PC-3 (cell line): ENCODE results near the gene TMEM178B. TPM values are rescaled to one million over a fixed set of nuclear protein-coding genes. Genes with fewer than 3 reads are reported as not detected.

ENCODE experiments used
- ATAC-seq: fragments of 200-7000 bp; cut with Tn5 transposase; 2 replicates; pipeline ENCODE4 v1.9.1; 2020; ENCODE audit warnings: mild to moderate bottlenecking, moderate library complexity
- BruUV-seq: library from RNA; stranded (reverse); fragments of 400-500 nt; replicated peaks from 2 replicates; lab custom pipeline; 2021; lab: Mats Ljungman, UMichigan
- CTCF ChIA-PET: fragments of 300-600 bp; sonication (Branson Sonifier 250); formaldehyde crosslinking; loops from one replicate; lab custom pipeline; 2022; ENCODE audit warnings: antibody characterized with exemption; lab: Charles Lee
- POLR2A ChIA-PET: fragments of 300-600 bp; sonication (Branson Sonifier 250); formaldehyde crosslinking; loops from one replicate; lab custom pipeline; 2022; ENCODE audit warnings: antibody characterized with exemption; ENCODE audit not compliant: unreplicated experiment; lab: Charles Lee
- DNase-seq: peaks from one replicate; pipeline ENCODE4 v3.0.0-alpha.2; 2015
- H2AFZ ChIP-seq: fragments of 300-600 bp; sonication (generic); 2 replicates; pipeline ENCODE4 v1.6.0; 2016; ENCODE audit warnings: antibody characterized with exemption, low read length
- H3F3A ChIP-seq: fragments of 300-600 bp; sonication (generic); one replicate; pipeline ENCODE4 v1.6.0; 2017; ENCODE audit warnings: antibody characterized with exemption, low read length, control low read depth, mild to moderate bottlenecking; ENCODE audit not compliant: unreplicated experiment
- H3K27ac ChIP-seq: fragments of 300-600 bp; sonication (generic); 2 replicates; pipeline ENCODE4 v1.5.1; 2016; ENCODE audit warnings: mild to moderate bottlenecking, low read length
- H3K27me3 ChIP-seq: fragments of 300-600 bp; sonication (generic); 2 replicates; pipeline ENCODE4 v1.6.1; 2016; ENCODE audit warnings: low read length, mixed read lengths
- H3K36me3 ChIP-seq: fragments of 300-600 bp; sonication (generic); 2 replicates; pipeline ENCODE4 v1.6.1; 2016; ENCODE audit warnings: low read depth, mixed run types, low read length, mixed read lengths
- H3K4me1 ChIP-seq: fragments of 300-600 bp; sonication (generic); 2 replicates; pipeline ENCODE4 v1.5.1; 2016; ENCODE audit warnings: low read length; ENCODE audit not compliant: insufficient read depth
- H3K4me2 ChIP-seq: fragments of 300-600 bp; sonication (generic); 2 replicates; pipeline ENCODE4 v1.6.0; 2016; ENCODE audit warnings: low read length
- H3K4me3 ChIP-seq: fragments of 300-600 bp; sonication (generic); 2 replicates; pipeline ENCODE4 v1.5.1; 2016; ENCODE audit warnings: mild to moderate bottlenecking, low read length, mixed read lengths
- H3K79me2 ChIP-seq: fragments of 300-600 bp; sonication (generic); 2 replicates; pipeline ENCODE4 v1.6.1; 2017; ENCODE audit warnings: low read length, mixed read lengths
- H3K9ac ChIP-seq: fragments of 300-600 bp; sonication (generic); 2 replicates; pipeline ENCODE4 v1.6.0; 2016; ENCODE audit warnings: mild to moderate bottlenecking, low read length
- H3K9me2 ChIP-seq: fragments of 300-600 bp; sonication (generic); replicated peaks from 2 replicates; pipeline ENCODE4 v1.6.1; 2016; ENCODE audit warnings: mixed run types, low read length, mixed read lengths
- H3K9me3 ChIP-seq: fragments of 300-600 bp; sonication (generic); 2 replicates; pipeline ENCODE4 v1.6.1; 2016; ENCODE audit warnings: low read length, mixed read lengths
- H4K20me1 ChIP-seq: fragments of 300-600 bp; sonication (generic); 2 replicates; pipeline ENCODE4 v1.6.1; 2016; ENCODE audit warnings: low read length, mixed read lengths
- EZH2 ChIP-seq: fragments of 300-600 bp; sonication (generic); IDR thresholded peaks from one replicate; pipeline ENCODE4 v1.6.1; 2017; ENCODE audit warnings: antibody characterized with exemption, mild to moderate bottlenecking, low read length; ENCODE audit not compliant: unreplicated experiment
- EZH2phosphoT487 ChIP-seq: fragments of 300-600 bp; sonication (generic); IDR thresholded peaks from 2 replicates; pipeline ENCODE4 v1.6.1; 2018; ENCODE audit warnings: mild to moderate bottlenecking, antibody characterized with exemption, low read length, borderline replicate concordance
- intact Hi-C: fragments of 100-400 bp; cut with micrococcal nuclease; formaldehyde crosslinking; loops from 2 replicates; pipeline ENCODE4 v1.9.0; 2023
- total RNA-seq: library from RNA; depleted of rRNA; stranded (reverse); fragments of >200 nt; gene quantifications from 2 replicates; pipeline ENCODE4 v1.2.3, GENCODE V29; 2014
- TF ChIP-seq, protein P1 (sequence below): fragments of 300-600 bp; sonication (generic); conservative IDR thresholded peaks from 2 replicates; pipeline ENCODE4 v1.5.1; 2017; ENCODE audit warnings: antibody characterized with exemption, low read depth, mild to moderate bottlenecking, low read length

The TMEM178B gene
- total RNA-seq, 1 experiment from 2014 or later, result 0.29 TPM

DNA sequence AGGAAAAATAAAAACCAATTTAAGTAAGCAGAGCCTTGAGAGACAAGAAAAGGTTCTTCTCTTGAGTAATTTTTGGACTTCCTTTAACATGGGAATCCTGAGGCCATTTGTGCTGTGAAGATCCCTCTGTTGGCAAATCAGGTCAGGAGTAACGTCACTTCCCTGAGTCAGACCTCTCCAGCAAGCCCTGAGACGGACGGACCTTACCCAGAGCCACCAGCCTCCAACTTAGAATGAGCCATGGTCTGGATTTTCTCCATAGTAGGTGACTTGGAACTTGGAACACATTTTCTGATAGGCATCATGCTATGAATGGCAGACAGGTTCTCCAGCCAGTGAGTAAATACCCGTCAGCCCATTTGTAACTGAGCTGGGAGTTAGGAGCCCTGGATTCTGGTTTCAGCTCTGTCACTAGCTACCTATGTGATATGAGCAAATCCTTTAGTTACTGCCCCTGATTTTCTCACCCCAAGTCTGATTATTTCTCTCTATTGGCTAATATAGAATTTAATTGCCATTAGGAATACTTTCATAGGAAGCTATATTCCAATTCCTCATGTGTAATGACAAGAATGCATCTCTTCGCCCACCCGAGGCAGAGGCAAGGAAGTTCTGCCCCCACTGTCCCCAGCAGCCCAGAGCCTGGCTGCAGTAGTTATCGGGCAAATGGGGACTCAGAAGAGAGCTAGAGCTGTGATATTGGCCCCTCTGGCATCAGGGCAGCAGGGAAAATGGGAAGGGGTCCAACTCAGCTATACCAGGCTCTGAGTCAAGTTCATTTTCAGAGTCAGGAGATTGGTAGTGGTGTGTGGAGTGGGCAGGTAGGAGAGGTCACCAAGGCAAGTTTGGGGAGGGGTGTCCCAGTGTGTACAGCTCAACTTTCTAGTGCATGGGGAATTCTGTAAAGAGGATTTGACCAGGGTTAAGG, 323.6 kb downstream of the TMEM178B start:
- Histone ChIP-seq H3K79me2 (no peaks in the 10 kb centered on the region), H3F3A (no peaks in the 10 kb centered on the region), H3K9me3 (no peaks in the 10 kb centered on the region), H3K27me3 (peaks cover 55% of the 10 kb centered on the region), H3K36me3 (no peaks in the 10 kb centered on the region), H3K9me2 (no peaks in the 10 kb centered on the region), H3K9ac (no peak overlapping the region), H3K4me1 (no peaks in the 10 kb centered on the region), H3K27ac (no peak overlapping the region), H4K20me1 (no peaks in the 10 kb centered on the region), H2AFZ (no peak overlapping the region), H3K4me3 (no peak overlapping the region), H3K4me2 (no peak overlapping the region)
- ATAC-seq (no peak), DNase-seq (no peak)
- TF ChIP-seq EZH2, result no peak
- TF ChIP-seq, protein P1, sequence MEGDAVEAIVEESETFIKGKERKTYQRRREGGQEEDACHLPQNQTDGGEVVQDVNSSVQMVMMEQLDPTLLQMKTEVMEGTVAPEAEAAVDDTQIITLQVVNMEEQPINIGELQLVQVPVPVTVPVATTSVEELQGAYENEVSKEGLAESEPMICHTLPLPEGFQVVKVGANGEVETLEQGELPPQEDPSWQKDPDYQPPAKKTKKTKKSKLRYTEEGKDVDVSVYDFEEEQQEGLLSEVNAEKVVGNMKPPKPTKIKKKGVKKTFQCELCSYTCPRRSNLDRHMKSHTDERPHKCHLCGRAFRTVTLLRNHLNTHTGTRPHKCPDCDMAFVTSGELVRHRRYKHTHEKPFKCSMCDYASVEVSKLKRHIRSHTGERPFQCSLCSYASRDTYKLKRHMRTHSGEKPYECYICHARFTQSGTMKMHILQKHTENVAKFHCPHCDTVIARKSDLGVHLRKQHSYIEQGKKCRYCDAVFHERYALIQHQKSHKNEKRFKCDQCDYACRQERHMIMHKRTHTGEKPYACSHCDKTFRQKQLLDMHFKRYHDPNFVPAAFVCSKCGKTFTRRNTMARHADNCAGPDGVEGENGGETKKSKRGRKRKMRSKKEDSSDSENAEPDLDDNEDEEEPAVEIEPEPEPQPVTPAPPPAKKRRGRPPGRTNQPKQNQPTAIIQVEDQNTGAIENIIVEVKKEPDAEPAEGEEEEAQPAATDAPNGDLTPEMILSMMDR, result no peak
- no peak for TF ChIP-seq EZH2phosphoT487
- ChIA-PET CTCF (no interaction called here), POLR2A (no interaction called here)
- no TSS peak for BruUV-seq
- intact Hi-C loops, result no loop called here

DNA sequence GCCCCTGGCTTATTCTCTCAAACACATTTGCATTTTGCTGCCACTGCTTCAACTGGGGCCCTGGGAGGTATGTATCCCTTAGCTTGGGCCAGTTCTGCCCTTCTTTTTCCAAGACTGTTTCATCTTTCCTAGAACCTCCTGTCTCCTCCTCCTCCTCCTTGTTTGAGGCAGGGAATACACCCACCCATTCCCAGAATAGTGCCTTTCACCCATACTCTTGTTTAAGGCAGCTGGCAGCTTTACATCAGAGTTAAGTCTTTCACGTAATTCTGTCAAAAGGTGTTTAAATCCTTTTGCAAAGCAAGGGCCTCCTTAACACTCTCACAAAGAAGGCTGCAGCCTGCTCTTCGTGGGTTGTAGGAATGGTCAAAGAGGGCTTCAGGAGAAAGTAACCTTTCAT, 326.5 kb downstream of the TMEM178B start:
- Histone ChIP-seq H2AFZ (no peak overlapping the region), H3K27me3 (peaks cover 50% of the 10 kb centered on the region), H4K20me1 (no peaks in the 10 kb centered on the region), H3K4me2 (no peak overlapping the region), H3K9me2 (no peaks in the 10 kb centered on the region), H3F3A (no peaks in the 10 kb centered on the region), H3K27ac (no peak overlapping the region), H3K36me3 (no peaks in the 10 kb centered on the region), H3K79me2 (no peaks in the 10 kb centered on the region), H3K4me1 (no peaks in the 10 kb centered on the region), H3K9me3 (no peaks in the 10 kb centered on the region), H3K4me3 (no peak overlapping the region), H3K9ac (no peak overlapping the region)
- TF ChIP-seq EZH2, result no peak
- TF ChIP-seq EZH2phosphoT487, result no peak
- TF ChIP-seq, protein P1, result no peak
- POLR2A ChIA-PET, result no interaction called here
- intact Hi-C loops, result no loop called here
- BruUV-seq, result no TSS peak
- CTCF ChIA-PET, result no interaction called here
- DNase-seq, result no peak
- ATAC-seq, result no peak
